Smooth muscle cell (in vitro differentiated cells): ENCODE measurements around the gene KCNT2. TPM values are rescaled to one million over a fixed set of nuclear protein-coding genes. Genes with fewer than 3 reads are reported as not detected.

ENCODE experiments used
- DNase-seq: peaks from one replicate; lab custom pipeline; 2025; ENCODE audit not compliant: unreplicated experiment; lab: John Stamatoyannopoulos, UW
- H2AFZ ChIP-seq: fragments of 200-600 bp; sonication (generic); 2 replicates; pipeline ENCODE4 v1.6.0; 2016; ENCODE audit warnings: antibody characterized with exemption, low read depth, mild to moderate bottlenecking
- H3F3A ChIP-seq: fragments of 200-600 bp; sonication (generic); 2 replicates; pipeline ENCODE4 v1.6.0; 2017; ENCODE audit warnings: antibody characterized with exemption, low read depth
- H3K27ac ChIP-seq: fragments of 200-600 bp; sonication (generic); 2 replicates; pipeline ENCODE4 v1.5.1; 2016; ENCODE audit warnings: low read depth, mild to moderate bottlenecking
- H3K27me3 ChIP-seq: fragments of 200-600 bp; sonication (generic); 2 replicates; pipeline ENCODE4 v1.6.1; 2016; ENCODE audit warnings: low read depth, mild to moderate bottlenecking
- H3K36me3 ChIP-seq: fragments of 200-600 bp; sonication (generic); 2 replicates; pipeline ENCODE4 v1.5.1; 2016; ENCODE audit warnings: low read depth
- H3K4me1 ChIP-seq: fragments of 200-600 bp; sonication (generic); 2 replicates; pipeline ENCODE4 v1.5.1; 2016; ENCODE audit warnings: low read depth
- H3K4me2 ChIP-seq: fragments of 200-600 bp; sonication (generic); 2 replicates; pipeline ENCODE4 v1.6.0; 2016; ENCODE audit warnings: mild to moderate bottlenecking
- H3K4me3 ChIP-seq: fragments of 200-600 bp; sonication (generic); 2 replicates; pipeline ENCODE4 v1.5.1; 2016; ENCODE audit warnings: mild to moderate bottlenecking
- H3K79me2 ChIP-seq: fragments of 200-600 bp; sonication (generic); 2 replicates; pipeline ENCODE4 v1.6.0; 2016; ENCODE audit warnings: low read depth, mild to moderate bottlenecking
- H3K9ac ChIP-seq: fragments of 200-600 bp; sonication (generic); 2 replicates; pipeline ENCODE4 v1.6.0; 2016; ENCODE audit warnings: low read depth
- H3K9me3 ChIP-seq: fragments of 200-600 bp; sonication (generic); replicated peaks from 2 replicates; pipeline ENCODE4 v1.5.1; 2016; ENCODE audit warnings: low read depth
- H4K20me1 ChIP-seq: fragments of 200-600 bp; sonication (generic); 2 replicates; pipeline ENCODE4 v1.6.0; 2016; ENCODE audit warnings: low read depth
- WGBS: methylation state at CpG from one replicate; pipeline ENCODE4 v1.1.7; 2016; ENCODE audit warnings: low lambda C conversion rate; 5-methylcytosine and 5-hydroxymethylcytosine counted together
- polyA plus RNA-seq: library from polyadenylated mRNA; unstranded; fragments of >200 nt; fragmentation: Nextera tagmentation; extraction: Ambion mirVana; gene quantifications from 2 replicates; pipeline ENCODE4 v1.2.1, GENCODE V29; 2016
- total RNA-seq: library from RNA; depleted of rRNA; stranded (reverse); fragments of >200 nt; gene quantifications from 2 replicates; pipeline ENCODE4 v1.2.3, GENCODE V29; 2014
- TF ChIP-seq, protein P1 (sequence below): fragments of 200-600 bp; sonication (generic); IDR thresholded peaks from 2 replicates; pipeline ENCODE4 v1.5.1; 2017; ENCODE audit warnings: borderline replicate concordance, mild to moderate bottlenecking, antibody characterized with exemption; ENCODE audit not compliant: insufficient read depth, poor library complexity, severe bottlenecking

Gene KCNT2
- total and polyA plus RNA-seq, 2 experiments from 2014 or later, result 1.3 to 2.7 TPM

- 88% methylated on average over 2 of the region's 2 CpGs for WGBS
Measured at GRCh38 chr1:196412326-196412725, 195.9 kb downstream of the KCNT2 start.

DNA sequence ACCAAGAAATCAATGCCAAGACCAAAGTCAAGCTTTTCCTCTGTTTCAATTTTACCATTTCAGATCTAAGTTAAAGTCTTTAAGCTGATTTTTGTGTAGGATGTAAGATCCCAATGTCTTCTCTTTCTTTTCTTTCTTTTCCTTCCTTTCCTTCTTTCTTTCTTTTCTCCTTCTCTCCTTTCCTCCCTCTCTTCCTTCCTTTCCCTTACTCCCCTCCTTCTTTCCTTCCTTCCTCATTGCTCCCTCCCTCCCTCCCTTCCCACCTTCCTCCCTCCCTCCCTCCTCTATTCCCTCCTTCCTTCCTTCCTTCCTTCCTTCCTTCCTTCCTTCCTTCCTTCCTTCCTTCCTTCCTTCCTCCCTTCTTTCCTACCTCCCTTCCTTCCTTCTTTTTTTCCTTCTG, 197.5 kb downstream of the KCNT2 start:
- Histone ChIP-seq H3K27me3 (no peaks in the 10 kb centered on the region), H3K9ac (no peak overlapping the region), H4K20me1 (no peaks in the 10 kb centered on the region), H3K36me3 (no peaks in the 10 kb centered on the region), H3K4me1 (peaks cover 6% of the 10 kb centered on the region), H3K27ac (no peak overlapping the region), H3K9me3 (no peaks in the 10 kb centered on the region), H3K79me2 (no peaks in the 10 kb centered on the region), H2AFZ (no peak overlapping the region), H3K4me3 (no peak overlapping the region), H3F3A (peaks cover 4% of the 10 kb centered on the region), H3K4me2 (no peak overlapping the region)
- no peak for DNase-seq
- TF ChIP-seq, protein P1, sequence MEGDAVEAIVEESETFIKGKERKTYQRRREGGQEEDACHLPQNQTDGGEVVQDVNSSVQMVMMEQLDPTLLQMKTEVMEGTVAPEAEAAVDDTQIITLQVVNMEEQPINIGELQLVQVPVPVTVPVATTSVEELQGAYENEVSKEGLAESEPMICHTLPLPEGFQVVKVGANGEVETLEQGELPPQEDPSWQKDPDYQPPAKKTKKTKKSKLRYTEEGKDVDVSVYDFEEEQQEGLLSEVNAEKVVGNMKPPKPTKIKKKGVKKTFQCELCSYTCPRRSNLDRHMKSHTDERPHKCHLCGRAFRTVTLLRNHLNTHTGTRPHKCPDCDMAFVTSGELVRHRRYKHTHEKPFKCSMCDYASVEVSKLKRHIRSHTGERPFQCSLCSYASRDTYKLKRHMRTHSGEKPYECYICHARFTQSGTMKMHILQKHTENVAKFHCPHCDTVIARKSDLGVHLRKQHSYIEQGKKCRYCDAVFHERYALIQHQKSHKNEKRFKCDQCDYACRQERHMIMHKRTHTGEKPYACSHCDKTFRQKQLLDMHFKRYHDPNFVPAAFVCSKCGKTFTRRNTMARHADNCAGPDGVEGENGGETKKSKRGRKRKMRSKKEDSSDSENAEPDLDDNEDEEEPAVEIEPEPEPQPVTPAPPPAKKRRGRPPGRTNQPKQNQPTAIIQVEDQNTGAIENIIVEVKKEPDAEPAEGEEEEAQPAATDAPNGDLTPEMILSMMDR, result no peak

More at GRCh38 chr1:196412326-196412725, 195.9 kb downstream of the KCNT2 start:
- no peaks in the 10 kb centered on the region for H3K36me3 ChIP-seq
- H4K20me1 ChIP-seq, result no peaks in the 10 kb centered on the region
- no peaks in the 10 kb centered on the region for H3K27me3 ChIP-seq
- no peak overlapping the region for H3K27ac ChIP-seq
- no peaks in the 10 kb centered on the region for H3K79me2 ChIP-seq
- TF ChIP-seq, protein P1, result no peak
- no peak overlapping the region for H2AFZ ChIP-seq
- no peak for DNase-seq
- H3K4me1 ChIP-seq, result peaks cover 6% of the 10 kb centered on the region
- no peak overlapping the region for H3K4me3 ChIP-seq
- peaks cover 4% of the 10 kb centered on the region for H3F3A ChIP-seq
- no peaks in the 10 kb centered on the region for H3K9me3 ChIP-seq
- no peak overlapping the region for H3K9ac ChIP-seq
- no peak overlapping the region for H3K4me2 ChIP-seq

- TF ChIP-seq, protein P1, result no peak
- Histone ChIP-seq H3K4me2 (no peak overlapping the region), H2AFZ (no peak overlapping the region)
Measured at GRCh38 chr1:196409586-196409985, 198.7 kb downstream of the KCNT2 start.

DNA sequence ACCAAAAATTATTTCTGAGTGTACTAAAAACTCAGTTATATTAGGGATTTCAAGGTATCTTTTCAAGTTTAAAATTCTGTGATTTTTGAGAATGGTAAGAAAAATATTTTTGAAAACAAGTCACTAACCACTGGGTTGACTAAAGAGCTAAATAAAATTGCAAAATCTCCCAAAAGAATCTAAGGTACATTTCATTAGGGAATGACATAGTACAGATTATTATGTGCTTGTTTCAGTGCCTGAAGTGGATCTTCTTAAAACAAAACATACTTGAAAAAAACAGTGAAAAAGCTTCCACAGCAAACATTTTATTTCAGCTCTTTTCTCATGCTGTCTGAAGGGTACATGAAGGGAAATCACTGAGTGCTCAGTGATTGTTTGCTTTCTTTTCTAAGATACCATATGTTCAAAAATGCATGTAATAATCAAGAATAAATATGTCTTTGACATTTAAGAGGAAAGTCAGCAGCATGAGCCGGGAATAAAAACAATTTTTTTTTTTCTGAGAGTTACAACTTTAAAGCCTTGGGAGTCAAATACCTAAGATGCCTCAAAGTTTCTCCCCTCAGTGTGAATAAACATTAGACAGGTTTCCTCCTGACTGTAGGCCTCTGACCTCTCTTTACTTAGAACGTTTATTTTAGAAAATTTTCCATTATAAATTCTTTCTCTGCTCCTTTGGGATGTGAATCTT, 200.7 kb downstream of the KCNT2 start:
- Histone ChIP-seq H3K4me3 (no peak overlapping the region), H3K27me3 (no peaks in the 10 kb centered on the region), H4K20me1 (no peaks in the 10 kb centered on the region), H3K27ac (no peak overlapping the region), H3F3A (peaks cover 4% of the 10 kb centered on the region), H3K9ac (no peak overlapping the region), H3K9me3 (no peaks in the 10 kb centered on the region), H3K36me3 (no peaks in the 10 kb centered on the region), H2AFZ (peak overlapping the region; percentile 45), H3K4me1 (peaks cover 6% of the 10 kb centered on the region), H3K79me2 (no peaks in the 10 kb centered on the region), H3K4me2 (no peak overlapping the region)
- 22% methylated on average over 2 of the region's 2 CpGs for WGBS
- no peak for DNase-seq
- TF ChIP-seq, protein P1, result no peak

More at GRCh38 chr1:196409586-196409985, 198.7 kb downstream of the KCNT2 start:
- Histone ChIP-seq H3K27ac (no peak overlapping the region), H3K4me3 (no peak overlapping the region), H3K9ac (no peak overlapping the region), H3K9me3 (no peaks in the 10 kb centered on the region), H3K36me3 (no peaks in the 10 kb centered on the region), H3K4me1 (peaks cover 6% of the 10 kb centered on the region), H3K79me2 (no peaks in the 10 kb centered on the region), H4K20me1 (no peaks in the 10 kb centered on the region), H3F3A (peaks cover 4% of the 10 kb centered on the region), H3K27me3 (no peaks in the 10 kb centered on the region)
- no peak for DNase-seq
- 98% methylated on average over 2 of the region's 2 CpGs for WGBS
